HCT116 (cell line): ENCODE data around the gene CD99L2. TPM values are rescaled to one million over a fixed set of nuclear protein-coding genes. Genes with fewer than 3 reads are reported as not detected.

Source experiments
- ATAC-seq: fragments of 200-7000 bp; cut with Tn5 transposase; 2 replicates; pipeline ENCODE4 v1.9.1; 2020; ENCODE audit warnings: mild to moderate bottlenecking, moderate library complexity
- BruUV-seq: library from RNA; stranded (reverse); fragments of 400-500 nt; replicated peaks from 2 replicates; lab custom pipeline; 2021; lab: Mats Ljungman, UMichigan
- CTCF ChIA-PET: fragments of 300-600 bp; sonication (Branson Sonifier 250); formaldehyde crosslinking; loops from one replicate; lab custom pipeline; 2021; ENCODE audit warnings: antibody characterized with exemption; lab: Charles Lee
- POLR2A ChIA-PET: fragments of 300-600, 350-600 bp; sonication (Branson Sonifier 250); formaldehyde crosslinking; loops from one replicate; lab custom pipeline; 2021; ENCODE audit warnings: antibody characterized with exemption; lab: Charles Lee
- RAD21 ChIA-PET, 2 experiments: fragments of 300-600 bp; sonication (Branson Sonifier 250); formaldehyde crosslinking; loops; one replicate each; lab custom pipeline; 2023; ENCODE audit warnings: low total read pairs in 2 of 2; ENCODE audit not compliant: uncharacterized antibody in 2 of 2, unreplicated experiment in 2 of 2, low non-redundant PET in 1 of 2; lab: Charles Lee
- DNase-seq: peaks from one replicate; pipeline ENCODE4 v3.0.0-alpha.2; 2010; ENCODE audit warnings: low read depth, low spot score
- H2AFZ ChIP-seq: fragments of 200-600 bp; shearing (Covaris generic), sonication (generic); 2 replicates; pipeline ENCODE4 v1.6.1; 2017; ENCODE audit warnings: low read depth, mixed run types, mixed read lengths, antibody characterized with exemption, low read length; ENCODE audit not compliant: poor library complexity, severe bottlenecking
- H3K27ac ChIP-seq: 2 replicates; pipeline ENCODE4 v1.5.1; 2012; ENCODE audit warnings: low read depth, low read length
- H3K27me3 ChIP-seq: fragments of 200-600 bp; sonication (generic); 2 replicates; pipeline ENCODE4 v1.6.1; 2016; ENCODE audit warnings: mixed run types, low read length, mixed read lengths; ENCODE audit not compliant: insufficient read depth
- H3K36me3 ChIP-seq, 2 experiments: fragments of 200-500 bp in 1 of 2; fragments of 200-600 bp in 1 of 2; sonication (Bioruptor generic) in 1 of 2; sonication (generic) in 1 of 2; 2 replicates each; pipeline versions ENCODE4 v1.5.1 to v1.6.1; 2014 to 2016; ENCODE audit warnings: low read length in 2 of 2, inconsistent platforms in 1 of 2, mixed read lengths in 1 of 2, mixed run types in 1 of 2; ENCODE audit not compliant: insufficient read depth in 2 of 2, control insufficient read depth in 1 of 2
- H3K4me1 ChIP-seq, 2 experiments: fragments of 200-600 bp in 1 of 2; sonication (generic) in 1 of 2; 2 replicates each; pipeline versions ENCODE4 v1.5.1 to v1.6.1; 2012 to 2017; ENCODE audit warnings: low read length in 2 of 2, inconsistent platforms in 1 of 2, mild to moderate bottlenecking in 1 of 2, mixed read lengths in 1 of 2, mixed run types in 1 of 2, moderate library complexity in 1 of 2; ENCODE audit not compliant: insufficient read depth in 2 of 2, control insufficient read depth in 1 of 2
- H3K4me2 ChIP-seq: fragments of 200-600 bp; sonication (generic); 2 replicates; pipeline ENCODE4 v1.6.1; 2017; ENCODE audit warnings: mixed run types, low read length, mixed read lengths
- H3K4me3 ChIP-seq, 2 experiments: fragments of 200-600 bp in 1 of 2; sonication (generic) in 1 of 2; replicated peaks in 1 of 2; 2 replicates each; pipeline ENCODE4 v1.5.1; 2011 to 2016; ENCODE audit warnings: low read length in 2 of 2, control low read depth in 1 of 2, low read depth in 1 of 2, mild to moderate bottlenecking in 1 of 2, mixed read lengths in 1 of 2, mixed run types in 1 of 2
- H3K79me2 ChIP-seq: fragments of 200-600 bp; sonication (generic); 2 replicates; pipeline ENCODE4 v1.6.1; 2017; ENCODE audit warnings: mild to moderate bottlenecking, mixed run types, low read length, moderate library complexity, mixed read lengths; ENCODE audit not compliant: insufficient read depth
- H3K9ac ChIP-seq: fragments of 200-600 bp; sonication (generic); 2 replicates; pipeline ENCODE4 v1.6.1; 2016; ENCODE audit warnings: low read length, mixed read lengths
- H3K9me2 ChIP-seq: fragments of 200-600 bp; sonication (generic), shearing (Covaris generic); 2 replicates; pipeline ENCODE4 v1.6.1; 2017; ENCODE audit warnings: mixed run types, mild to moderate bottlenecking, moderate library complexity; ENCODE audit not compliant: insufficient read depth
- H3K9me3 ChIP-seq, 2 experiments: fragments of 200-500 bp in 1 of 2; fragments of 200-600 bp in 1 of 2; sonication (Bioruptor generic) in 1 of 2; sonication (generic) in 1 of 2; 2 replicates each; pipeline ENCODE4 v1.6.1; 2014 to 2017; ENCODE audit warnings: low read length in 2 of 2, mixed read lengths in 2 of 2, inconsistent platforms in 1 of 2, low read depth in 1 of 2, mild to moderate bottlenecking in 1 of 2, mixed run types in 1 of 2, moderate library complexity in 1 of 2; ENCODE audit not compliant: control insufficient read depth in 1 of 2, insufficient read depth in 1 of 2
- H4K20me1 ChIP-seq: fragments of 200-600 bp; sonication (generic), shearing (Covaris generic); 2 replicates; pipeline ENCODE4 v1.6.1; 2017; ENCODE audit warnings: mixed run types, mild to moderate bottlenecking, moderate library complexity; ENCODE audit not compliant: insufficient read depth
- CEBPB ChIP-seq: IDR thresholded peaks from 2 replicates; pipeline ENCODE4 v1.6.1; 2012; ENCODE audit warnings: low read depth
- ELF1 ChIP-seq: IDR thresholded peaks from 2 replicates; pipeline ENCODE4 v1.6.1; 2012; ENCODE audit warnings: low read depth, borderline replicate concordance
- EZH2 ChIP-seq: fragments of 200-600 bp; sonication (generic); IDR thresholded peaks from 2 replicates; pipeline ENCODE4 v1.6.1; 2017; ENCODE audit warnings: antibody characterized with exemption, mixed run types
- FOSL1 ChIP-seq: IDR thresholded peaks from 2 replicates; pipeline ENCODE4 v1.6.1; 2012; ENCODE audit warnings: low read depth
- JUND ChIP-seq: IDR thresholded peaks from 2 replicates; pipeline ENCODE4 v1.6.1; 2012
- POLR2A ChIP-seq: IDR thresholded peaks from 2 replicates; pipeline ENCODE4 v1.7.0; 2011; ENCODE audit warnings: borderline replicate concordance; ENCODE audit not compliant: insufficient read depth, insufficient read length; ENCODE audit errors: extremely low read depth
- POLR2AphosphoS5 ChIP-seq: IDR thresholded peaks from 2 replicates; pipeline ENCODE4 v1.6.1; 2011; ENCODE audit warnings: mild to moderate bottlenecking, low read depth, low read length, moderate library complexity
- RAD21 ChIP-seq: IDR thresholded peaks from 2 replicates; pipeline ENCODE4 v1.6.1; 2012; ENCODE audit warnings: low read depth, mild to moderate bottlenecking
- SIN3A ChIP-seq: IDR thresholded peaks from 2 replicates; pipeline ENCODE4 v1.6.1; 2012; ENCODE audit warnings: low read depth
- SRF ChIP-seq: IDR thresholded peaks from 2 replicates; pipeline ENCODE4 v1.6.1; 2012; ENCODE audit warnings: low read depth
- ZFX ChIP-seq: fragments of 450-650 bp; IDR thresholded peaks from 2 replicates; pipeline ENCODE4 v1.6.1; 2017
- ZNF274 ChIP-seq: fragments of 200-500 bp; sonication (Bioruptor generic); IDR thresholded peaks from 2 replicates; pipeline ENCODE4 v1.6.1; 2014; ENCODE audit warnings: mild to moderate bottlenecking, low read depth, low read length, inconsistent platforms
- intact Hi-C: fragments of 100-400 bp; cut with micrococcal nuclease; formaldehyde crosslinking; loops from 2 replicates; pipeline ENCODE4 v1.10.0; 2022
- total RNA-seq: library from RNA; stranded (reverse); gene quantifications from one replicate; pipeline ENCODE4 v1.2.1, GENCODE V29; 2021; ENCODE audit not compliant: unreplicated experiment
- TF ChIP-seq, protein P1 (sequence below): IDR thresholded peaks from 2 replicates; pipeline ENCODE4 v1.6.1; 2012
- TF ChIP-seq, protein P2 (sequence below): IDR thresholded peaks from 2 replicates; pipeline ENCODE4 v1.6.1; 2011; ENCODE audit warnings: mild to moderate bottlenecking, low read length, moderate library complexity; ENCODE audit not compliant: insufficient replicate concordance; ENCODE audit errors: extremely low read depth
- TF ChIP-seq, protein P3 (sequence below): IDR thresholded peaks from 2 replicates; pipeline ENCODE4 v1.6.1; 2012; ENCODE audit warnings: low read depth

Gene CD99L2
- total RNA-seq, 1 experiment from 2014 or later, result 6.2 TPM

DNA sequence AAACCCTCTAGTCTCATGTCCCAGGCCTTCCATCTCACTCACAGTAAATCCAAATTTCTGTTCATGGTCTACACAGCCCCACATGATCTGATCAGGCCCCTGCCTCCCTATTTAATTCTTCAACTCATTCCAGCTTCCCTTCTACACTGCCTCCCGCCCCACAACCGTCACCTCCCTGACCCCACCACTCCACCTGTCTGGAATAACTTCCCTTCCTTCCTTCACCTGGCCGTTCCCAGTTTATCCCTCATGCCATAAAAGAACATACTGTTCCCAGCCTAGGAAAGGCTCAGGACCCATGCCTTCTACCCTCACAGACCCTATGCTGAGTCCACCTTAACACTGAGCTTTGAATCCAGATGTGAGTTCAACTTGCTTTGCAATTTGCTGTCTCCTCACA, 6.8 kb upstream of the CD99L2 start:
- Histone ChIP-seq H3K9me3 (no peaks in the 10 kb centered on the region), H3K4me3 (no peak overlapping the region), H3K27me3 (no peaks in the 10 kb centered on the region), H3K27ac (no peak overlapping the region), H3K4me1 (no peaks in the 10 kb centered on the region), H3K4me2 (no peak overlapping the region), H3K9ac (no peak overlapping the region), H3K9me2 (no peaks in the 10 kb centered on the region), H3K79me2 (no peaks in the 10 kb centered on the region), H2AFZ (no peak overlapping the region), H4K20me1 (no peaks in the 10 kb centered on the region), H3K36me3 (no peaks in the 10 kb centered on the region)
- ChIA-PET POLR2A (no interaction called here), RAD21 (no interaction called here), CTCF (no interaction called here)
- no peak for TF ChIP-seq RAD21
- TF ChIP-seq, protein P1, sequence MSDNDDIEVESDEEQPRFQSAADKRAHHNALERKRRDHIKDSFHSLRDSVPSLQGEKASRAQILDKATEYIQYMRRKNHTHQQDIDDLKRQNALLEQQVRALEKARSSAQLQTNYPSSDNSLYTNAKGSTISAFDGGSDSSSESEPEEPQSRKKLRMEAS, result no peak
- intact Hi-C loops, result no loop called here
- no TSS peak for BruUV-seq
- ATAC-seq (no peak), DNase-seq (no peak)

DNA sequence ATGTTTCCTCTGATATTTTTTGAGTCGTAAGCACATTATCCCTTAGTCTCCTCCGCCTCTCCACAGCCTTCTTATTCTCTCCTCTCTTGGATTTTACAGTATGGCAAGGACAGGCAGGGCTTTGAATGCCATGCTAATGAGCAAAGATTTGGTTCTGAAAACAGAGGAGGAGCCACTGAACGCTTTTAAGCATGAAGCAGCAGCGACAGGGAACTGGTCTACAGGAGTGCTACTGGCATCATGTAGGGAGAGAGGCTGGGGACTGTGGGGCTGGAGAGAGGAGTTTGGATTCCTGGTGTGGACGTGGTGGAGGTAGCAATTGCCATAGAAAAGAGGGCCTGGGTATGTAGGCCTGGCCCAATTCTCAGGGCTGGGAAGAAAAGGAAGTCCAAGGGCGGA, 4.6 kb upstream of the CD99L2 start:
- Histone ChIP-seq H3K27me3 (no peaks in the 10 kb centered on the region), H3K9ac (no peak overlapping the region), H3K4me3 (no peak overlapping the region), H3K9me2 (no peaks in the 10 kb centered on the region), H3K79me2 (no peaks in the 10 kb centered on the region), H3K4me1 (peaks cover 0 to 7% of the 10 kb centered on the region in 2 experiments; a peak in 1 of 4 replicates), H3K36me3 (no peaks in the 10 kb centered on the region), H4K20me1 (no peaks in the 10 kb centered on the region), H3K27ac (no peak overlapping the region), H3K9me3 (no peaks in the 10 kb centered on the region), H2AFZ (no peak overlapping the region), H3K4me2 (no peak overlapping the region)
- no peak for TF ChIP-seq SIN3A
- TF ChIP-seq RAD21, result no peak
- TF ChIP-seq JUND, result no peak
- TF ChIP-seq FOSL1, result no peak
- no peak for TF ChIP-seq SRF
- TF ChIP-seq, protein P2, sequence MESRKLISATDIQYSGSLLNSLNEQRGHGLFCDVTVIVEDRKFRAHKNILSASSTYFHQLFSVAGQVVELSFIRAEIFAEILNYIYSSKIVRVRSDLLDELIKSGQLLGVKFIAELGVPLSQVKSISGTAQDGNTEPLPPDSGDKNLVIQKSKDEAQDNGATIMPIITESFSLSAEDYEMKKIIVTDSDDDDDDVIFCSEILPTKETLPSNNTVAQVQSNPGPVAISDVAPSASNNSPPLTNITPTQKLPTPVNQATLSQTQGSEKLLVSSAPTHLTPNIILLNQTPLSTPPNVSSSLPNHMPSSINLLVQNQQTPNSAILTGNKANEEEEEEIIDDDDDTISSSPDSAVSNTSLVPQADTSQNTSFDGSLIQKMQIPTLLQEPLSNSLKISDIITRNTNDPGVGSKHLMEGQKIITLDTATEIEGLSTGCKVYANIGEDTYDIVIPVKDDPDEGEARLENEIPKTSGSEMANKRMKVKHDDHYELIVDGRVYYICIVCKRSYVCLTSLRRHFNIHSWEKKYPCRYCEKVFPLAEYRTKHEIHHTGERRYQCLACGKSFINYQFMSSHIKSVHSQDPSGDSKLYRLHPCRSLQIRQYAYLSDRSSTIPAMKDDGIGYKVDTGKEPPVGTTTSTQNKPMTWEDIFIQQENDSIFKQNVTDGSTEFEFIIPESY, result no peak
- no peak for TF ChIP-seq ZNF274
- no peak for TF ChIP-seq CEBPB
- no peak for TF ChIP-seq ZFX
- TF ChIP-seq, protein P3, sequence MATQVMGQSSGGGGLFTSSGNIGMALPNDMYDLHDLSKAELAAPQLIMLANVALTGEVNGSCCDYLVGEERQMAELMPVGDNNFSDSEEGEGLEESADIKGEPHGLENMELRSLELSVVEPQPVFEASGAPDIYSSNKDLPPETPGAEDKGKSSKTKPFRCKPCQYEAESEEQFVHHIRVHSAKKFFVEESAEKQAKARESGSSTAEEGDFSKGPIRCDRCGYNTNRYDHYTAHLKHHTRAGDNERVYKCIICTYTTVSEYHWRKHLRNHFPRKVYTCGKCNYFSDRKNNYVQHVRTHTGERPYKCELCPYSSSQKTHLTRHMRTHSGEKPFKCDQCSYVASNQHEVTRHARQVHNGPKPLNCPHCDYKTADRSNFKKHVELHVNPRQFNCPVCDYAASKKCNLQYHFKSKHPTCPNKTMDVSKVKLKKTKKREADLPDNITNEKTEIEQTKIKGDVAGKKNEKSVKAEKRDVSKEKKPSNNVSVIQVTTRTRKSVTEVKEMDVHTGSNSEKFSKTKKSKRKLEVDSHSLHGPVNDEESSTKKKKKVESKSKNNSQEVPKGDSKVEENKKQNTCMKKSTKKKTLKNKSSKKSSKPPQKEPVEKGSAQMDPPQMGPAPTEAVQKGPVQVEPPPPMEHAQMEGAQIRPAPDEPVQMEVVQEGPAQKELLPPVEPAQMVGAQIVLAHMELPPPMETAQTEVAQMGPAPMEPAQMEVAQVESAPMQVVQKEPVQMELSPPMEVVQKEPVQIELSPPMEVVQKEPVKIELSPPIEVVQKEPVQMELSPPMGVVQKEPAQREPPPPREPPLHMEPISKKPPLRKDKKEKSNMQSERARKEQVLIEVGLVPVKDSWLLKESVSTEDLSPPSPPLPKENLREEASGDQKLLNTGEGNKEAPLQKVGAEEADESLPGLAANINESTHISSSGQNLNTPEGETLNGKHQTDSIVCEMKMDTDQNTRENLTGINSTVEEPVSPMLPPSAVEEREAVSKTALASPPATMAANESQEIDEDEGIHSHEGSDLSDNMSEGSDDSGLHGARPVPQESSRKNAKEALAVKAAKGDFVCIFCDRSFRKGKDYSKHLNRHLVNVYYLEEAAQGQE, result no peak
- TF ChIP-seq EZH2, result no peak
- no peak for TF ChIP-seq POLR2AphosphoS5
- TF ChIP-seq POLR2A, result no peak
- TF ChIP-seq ELF1, result no peak
- DNase-seq (no peak), ATAC-seq (no peak)
- RAD21 ChIA-PET, result no interaction called here
- CTCF ChIA-PET, result no interaction called here
- no TSS peak for BruUV-seq
- intact Hi-C loops, result no loop called here
- POLR2A ChIA-PET, result no interaction called here
